Hematopoietic multipotent progenitor cell treated with erythropoietin and hydrocortisone succinate and interleukin-3 and kit ligand, for 17 days (in vitro differentiated cells): ENCODE results near the gene VAC14.

Experiments
- DNase-seq: peaks from one replicate; pipeline ENCODE4 v3.0.0-alpha.2; 2015; ENCODE audit warnings: low spot score

VAC14 gene

DNA sequence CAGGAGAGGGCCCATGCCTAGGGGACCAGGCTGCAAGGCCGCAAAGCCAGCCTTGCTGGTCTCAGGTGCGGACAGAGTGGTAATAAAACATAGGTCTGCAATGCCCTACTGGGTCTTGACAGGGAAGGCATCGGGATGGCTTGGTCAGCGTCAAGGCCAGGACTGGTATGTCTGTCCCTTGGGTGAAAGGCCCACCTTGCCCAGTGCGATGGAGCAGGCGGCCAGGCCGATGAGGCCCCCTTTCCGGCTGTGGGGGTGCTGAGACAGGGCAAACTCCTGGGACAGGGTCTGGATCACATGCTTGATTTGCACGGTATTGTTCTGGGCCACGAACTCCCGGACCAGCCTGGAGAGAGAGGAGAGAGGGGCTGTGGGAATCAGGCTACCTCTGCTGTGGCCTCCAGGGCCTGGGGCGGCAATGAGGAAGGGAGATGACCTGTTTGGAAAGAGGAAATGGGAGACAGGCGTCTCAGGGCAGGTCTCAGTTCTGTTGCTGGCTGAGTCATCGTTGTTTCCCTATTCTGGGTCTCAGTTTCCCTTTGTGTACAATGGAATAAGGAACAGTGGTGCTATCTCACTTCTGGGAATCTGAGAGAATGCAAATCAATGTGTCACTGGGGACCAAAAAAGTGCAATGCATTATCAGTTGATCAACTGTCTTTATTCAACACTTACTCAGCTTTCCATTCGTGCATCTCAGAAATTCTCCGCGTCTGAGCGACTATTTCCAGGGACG, 14.8 kb downstream of the VAC14 start:
- no peak for DNase-seq

DNA sequence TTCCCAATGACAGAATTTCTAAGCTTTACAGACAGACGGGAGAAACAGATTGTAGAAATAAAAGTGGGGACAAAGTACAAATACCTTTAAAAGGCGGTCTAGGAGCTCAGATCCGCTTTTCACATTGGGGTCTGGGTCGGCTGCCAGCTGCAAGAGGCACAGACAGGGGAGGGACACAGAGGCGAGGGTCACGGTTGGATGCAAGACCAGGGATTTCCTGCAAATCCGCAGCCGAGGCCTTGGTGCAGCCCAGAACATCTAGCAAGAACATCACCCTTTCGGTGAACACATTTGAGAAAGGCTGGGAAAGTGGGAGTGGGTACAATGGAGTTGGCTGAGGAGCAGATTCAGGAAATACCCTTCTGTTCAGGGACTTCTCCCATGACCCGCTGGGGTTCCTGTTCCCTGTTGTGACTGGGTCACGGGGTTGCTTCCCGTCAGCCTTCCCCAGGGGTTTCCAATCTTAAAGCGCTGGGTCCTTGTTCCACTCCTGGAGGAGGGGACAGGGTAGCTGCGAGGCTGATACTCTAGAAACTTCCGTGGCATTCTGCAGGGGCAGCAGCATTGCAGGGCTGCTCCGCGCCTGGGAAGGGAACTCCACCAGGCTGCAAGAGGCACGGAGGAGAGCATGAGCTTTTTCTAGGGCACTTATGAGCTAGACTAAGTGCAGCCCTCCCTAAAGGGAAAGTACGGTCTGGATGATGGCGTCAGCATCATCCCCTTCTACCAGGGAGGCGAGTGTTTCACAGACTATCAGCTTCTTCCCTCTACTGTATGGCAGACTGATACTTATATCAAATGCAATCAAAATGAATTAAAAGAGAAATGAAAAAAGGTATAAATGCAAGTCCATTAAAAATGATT, 16.0 kb downstream of the VAC14 start:
- DNase-seq, result no peak

DNA sequence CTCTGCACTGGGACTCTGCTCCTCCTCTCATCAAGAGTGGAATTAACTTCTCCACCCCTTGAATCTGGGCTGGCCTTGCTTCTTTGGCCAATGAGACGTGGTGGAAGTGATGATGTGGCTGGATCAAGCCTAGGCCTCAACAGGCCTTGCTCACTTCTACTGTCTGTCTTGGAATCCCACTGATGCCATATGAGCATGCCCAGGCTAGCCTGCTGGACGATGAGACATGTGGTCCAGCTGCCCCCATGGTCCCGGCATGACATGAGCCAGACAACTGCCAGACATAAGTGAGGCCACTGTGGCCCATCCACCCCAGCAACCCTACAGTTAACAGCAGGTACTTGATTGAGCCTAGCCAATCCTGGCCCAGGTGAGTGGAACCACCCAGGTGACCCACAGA, 18.7 kb downstream of the VAC14 start:
- DNase-seq, result no peak

DNA sequence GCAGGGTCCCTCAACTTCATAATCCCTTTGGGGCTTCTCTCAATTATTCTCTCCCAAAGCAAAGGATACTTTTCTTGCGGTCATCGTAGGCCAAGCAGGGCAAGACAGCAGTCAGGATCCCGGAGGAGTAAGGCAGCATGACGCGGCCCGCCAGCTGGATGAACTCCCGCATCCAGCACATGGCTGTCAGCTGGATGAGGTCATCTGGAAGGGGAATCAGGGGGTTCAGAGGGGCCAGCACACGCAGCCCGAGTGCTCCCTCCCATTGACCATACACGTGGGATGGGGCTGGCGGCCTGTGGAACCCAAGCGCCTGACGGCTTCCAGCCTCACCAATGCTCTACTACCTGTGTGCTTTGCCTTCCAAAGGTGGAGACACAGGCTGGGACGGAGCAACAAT, 19.2 kb downstream of the VAC14 start:
- DNase-seq, result no peak

DNA sequence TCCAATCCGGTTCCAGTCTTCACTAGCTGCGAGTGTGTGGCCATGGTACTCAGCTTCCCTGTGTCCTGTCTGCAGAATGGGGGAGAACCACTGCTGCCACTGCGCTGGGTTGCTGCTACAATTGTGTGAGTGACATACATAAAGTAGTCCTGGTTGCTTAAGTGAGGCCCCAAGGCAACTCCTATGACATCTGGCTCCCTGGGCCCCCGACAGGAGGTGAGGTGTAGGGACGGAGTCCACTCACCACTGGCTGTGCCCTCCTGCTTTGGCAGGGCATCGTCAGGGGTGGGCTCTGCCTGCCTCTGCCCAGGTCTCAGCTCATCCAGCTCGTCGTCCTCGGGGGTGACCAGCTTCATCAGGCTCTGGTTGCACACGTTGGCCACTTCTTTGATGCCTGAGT, 20.4 kb downstream of the VAC14 start:
- DNase-seq, result no peak

DNA sequence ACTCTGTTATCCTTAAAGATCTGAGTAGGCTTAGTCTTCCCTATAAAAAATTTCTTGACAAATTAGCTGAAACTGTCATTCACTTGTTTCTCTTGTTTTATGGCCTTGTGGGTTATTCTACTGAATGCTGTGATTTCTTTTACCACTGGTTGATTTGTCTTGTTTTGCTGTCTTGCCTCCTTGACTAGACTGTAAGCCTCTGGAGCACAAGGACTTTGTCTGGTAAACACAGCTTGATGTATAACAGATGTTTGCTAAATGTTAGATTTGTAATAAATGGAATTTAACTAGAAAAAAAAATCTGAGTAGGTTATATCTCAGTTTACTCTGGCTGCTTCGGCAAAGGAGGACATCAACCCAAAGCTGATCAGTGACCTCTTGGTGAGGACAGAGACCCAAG, 21.6 kb downstream of the VAC14 start:
- no peak for DNase-seq

DNA sequence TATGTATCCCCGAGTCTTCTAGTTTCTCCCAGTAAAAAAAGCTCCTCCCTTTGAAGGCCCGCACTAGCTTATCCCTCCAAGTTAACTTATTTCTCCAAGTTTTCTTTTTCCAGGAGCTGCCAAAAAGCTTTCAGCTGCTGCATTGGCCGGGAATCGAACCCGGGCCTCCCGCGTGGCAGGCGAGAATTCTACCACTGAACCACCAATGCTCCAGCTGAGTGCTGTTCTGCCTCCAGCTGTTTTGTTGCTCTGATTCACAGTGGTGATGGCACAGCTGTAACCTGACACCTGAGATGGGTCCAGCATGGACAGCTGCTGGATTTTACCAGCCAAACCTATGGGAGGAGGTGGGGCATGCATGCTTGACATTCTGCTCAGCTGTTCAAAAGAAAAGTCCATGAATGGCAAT, 22.1 kb downstream of the VAC14 start:
- DNase-seq, result no peak

DNA sequence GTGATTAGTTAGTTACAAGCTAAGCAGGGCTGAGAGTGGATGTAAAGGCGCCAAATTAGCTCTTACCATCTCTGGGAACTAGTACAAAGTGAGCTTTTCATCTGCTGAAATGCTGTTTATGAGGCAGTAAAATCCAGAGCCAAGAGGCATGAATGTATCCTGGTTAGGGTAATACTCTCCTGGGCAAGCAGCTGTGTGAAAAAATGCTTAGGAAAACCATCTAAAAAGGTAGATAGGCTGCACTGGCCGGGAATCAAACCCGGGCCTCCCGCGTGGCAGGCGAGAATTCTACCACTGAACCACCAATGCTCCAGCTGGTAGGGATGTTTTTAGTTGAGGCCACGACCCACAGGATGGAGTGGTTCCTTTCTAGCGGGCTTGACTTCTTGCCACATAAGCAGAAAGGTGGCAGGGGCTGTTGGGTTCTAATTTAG, 23.0 kb downstream of the VAC14 start:
- no peak for DNase-seq

DNA sequence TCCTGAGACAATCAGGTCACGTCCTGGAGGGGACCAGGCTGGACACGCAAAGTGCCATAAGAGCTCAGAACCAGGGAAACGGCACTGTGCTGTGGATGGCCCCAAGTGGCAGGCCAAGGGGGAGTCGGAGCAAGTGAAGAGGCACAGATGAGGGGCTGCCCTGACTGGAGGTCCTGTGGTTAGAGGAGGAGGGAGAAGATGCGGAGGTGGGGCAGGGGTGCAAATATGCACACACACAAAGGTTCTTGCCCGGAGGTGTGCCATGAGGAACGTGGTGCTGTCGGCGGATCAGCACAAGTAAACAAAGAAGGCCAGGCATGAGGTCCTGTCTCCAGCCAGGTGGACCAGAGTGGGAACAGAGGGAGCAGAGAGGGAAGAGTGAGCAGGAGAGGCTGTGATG, 23.5 kb downstream of the VAC14 start:
- DNase-seq, result no peak

DNA sequence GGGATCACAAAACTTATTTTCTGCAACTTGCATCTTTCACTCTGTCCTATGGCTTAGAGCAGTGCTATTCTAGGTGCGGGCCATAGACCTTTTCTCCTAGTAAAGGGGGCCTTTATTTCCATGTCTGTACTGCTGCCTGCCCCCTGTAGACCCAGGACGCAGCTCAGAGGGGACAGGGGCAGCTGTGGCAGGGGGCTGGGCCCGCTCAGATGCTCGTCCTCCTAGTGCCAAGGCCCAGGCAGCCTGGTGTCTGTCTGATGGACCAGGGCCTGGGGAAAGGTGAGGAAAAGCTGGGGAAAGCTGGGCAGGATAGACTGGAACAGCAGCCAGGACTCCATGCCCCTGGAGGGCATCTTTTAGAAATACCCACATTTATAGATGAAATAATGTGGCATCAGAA, 25.6 kb downstream of the VAC14 start:
- DNase-seq, result no peak

DNA sequence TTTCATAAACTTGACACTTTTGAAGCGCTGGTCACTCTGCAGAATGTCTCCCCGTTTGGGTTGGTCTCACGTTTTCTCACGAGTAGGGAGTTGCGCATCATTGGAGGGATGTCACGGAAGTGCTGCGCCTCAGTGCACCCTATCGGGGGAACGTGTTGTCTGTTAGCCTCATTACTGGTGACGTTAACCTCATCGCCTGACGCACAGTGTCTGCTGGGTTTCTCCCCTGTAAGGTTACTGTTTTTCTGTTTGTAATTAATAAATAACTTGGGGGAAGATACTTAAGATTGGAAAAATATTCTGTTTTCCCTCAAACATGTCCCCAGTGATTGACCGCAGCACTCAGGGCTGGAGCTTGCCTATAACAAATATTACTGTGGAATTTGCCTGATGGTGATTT, 26.7 kb downstream of the VAC14 start:
- DNase-seq, result no peak

DNA sequence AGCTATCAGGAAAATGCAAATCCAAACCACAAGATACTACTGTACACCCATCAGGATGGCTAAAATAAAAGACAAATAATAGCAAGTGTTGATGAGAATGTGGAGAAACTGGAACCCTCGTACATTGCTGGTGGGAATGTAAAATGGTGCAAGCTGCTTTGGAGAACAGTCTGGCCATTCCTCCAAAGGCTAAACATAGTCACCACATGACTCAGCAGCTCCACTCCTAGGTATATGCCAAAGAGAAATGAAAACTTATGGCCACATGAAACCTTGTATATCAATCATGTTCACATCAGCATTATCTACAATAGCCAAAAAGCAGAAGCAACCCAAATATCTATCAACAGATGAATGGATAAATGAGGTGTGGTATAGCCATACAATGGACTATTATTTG, 28.5 kb downstream of the VAC14 start:
- no peak for DNase-seq

DNA sequence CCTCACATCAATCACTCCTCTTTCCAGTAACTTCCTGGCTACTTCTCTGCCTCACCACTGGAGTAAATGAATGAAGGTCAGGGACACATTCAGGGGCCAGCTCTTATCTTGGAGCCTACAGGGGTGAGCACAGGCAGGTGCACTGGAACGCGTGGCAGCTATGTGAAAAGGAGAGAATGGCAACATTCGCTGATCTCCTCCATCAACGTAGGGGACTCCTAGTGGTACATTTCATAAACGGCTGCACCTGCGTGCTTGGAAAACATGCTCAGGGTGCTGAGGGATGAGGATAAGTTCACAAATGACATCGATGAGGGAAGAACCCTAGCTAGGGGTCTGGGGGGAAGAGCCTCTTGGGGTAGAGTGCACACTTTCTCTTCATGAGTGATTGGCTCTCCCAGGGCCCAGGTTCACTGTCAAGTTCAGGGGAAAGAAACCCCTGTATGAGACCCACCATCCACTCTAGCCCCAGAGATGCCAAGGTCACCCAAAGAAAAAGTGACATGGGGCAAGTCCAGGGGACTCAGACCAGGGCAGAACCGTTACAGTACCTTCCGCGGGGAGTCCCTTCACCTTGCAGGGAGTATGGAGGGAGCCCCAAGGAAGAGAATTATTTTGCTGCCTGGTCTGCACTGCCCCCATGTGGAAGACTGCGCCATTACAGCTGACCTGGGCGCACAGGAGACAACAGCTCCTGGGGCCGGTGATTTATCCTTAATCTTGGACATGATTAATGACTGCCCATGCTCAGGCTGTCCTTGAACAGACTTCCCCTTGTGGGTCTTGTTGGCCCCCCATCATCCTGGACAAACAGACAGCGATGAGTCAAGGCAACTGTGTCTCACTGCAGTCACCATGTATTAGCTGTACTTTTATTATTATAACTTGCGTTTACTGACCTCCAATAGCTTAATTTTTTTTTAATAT, 30.1 kb downstream of the VAC14 start:
- DNase-seq, result peak; percentile 84

DNA sequence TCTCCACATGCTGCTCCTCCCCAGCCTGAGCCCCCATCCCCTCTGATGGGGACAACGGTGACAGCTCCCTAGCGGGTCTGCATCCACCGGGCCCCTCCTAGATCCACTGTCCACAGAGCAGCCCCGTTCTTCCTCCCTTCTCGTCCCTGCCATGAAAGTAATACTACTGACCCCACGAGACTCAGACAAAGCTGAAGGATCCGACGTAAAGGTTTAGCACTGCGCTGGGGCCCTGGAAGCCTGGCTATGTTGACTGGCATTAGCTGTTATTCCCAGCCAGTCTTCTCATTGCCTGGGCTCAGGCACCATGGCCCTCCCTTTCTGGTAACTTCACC, 30.7 kb downstream of the VAC14 start:
- no peak for DNase-seq

DNA sequence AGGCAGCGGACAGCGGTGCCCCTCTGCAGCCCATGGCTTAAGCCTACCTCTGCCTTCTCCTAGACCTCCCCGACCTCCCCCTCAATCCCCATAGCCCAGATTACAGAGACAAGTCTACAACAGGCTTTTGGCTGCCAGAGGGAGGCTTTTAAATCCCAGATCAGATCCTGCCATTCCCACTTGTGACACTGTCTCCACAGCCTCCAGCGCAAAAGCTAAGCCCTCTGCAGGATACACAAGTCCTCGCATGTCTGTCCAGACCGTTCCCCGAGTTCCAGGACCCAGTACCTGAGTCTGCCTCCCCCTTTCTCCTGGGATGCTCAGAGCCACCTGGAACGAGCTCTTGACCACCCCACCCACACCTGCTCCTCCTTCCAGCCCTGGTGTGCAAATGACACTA, 31.2 kb downstream of the VAC14 start:
- DNase-seq, result no peak

DNA sequence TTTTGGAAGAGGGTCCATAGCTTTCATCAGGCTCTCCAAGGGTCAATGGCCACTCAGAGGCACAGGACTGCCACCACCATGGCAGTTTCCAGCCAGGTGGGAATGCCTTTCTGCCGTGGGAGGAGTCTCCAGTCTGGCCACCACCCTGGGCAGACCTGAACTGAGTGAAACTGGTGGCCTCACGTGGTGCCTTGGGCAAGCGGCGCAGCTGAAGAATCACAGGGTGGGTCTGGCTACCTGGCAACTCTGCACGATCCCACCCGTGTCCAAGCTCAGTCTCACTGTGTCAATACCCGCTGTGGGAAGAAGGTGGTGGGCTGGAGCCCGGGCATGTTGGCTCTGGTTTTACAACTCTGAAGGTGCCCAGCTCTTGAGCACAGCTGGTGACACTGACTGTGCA, 31.8 kb downstream of the VAC14 start:
- DNase-seq, result no peak

DNA sequence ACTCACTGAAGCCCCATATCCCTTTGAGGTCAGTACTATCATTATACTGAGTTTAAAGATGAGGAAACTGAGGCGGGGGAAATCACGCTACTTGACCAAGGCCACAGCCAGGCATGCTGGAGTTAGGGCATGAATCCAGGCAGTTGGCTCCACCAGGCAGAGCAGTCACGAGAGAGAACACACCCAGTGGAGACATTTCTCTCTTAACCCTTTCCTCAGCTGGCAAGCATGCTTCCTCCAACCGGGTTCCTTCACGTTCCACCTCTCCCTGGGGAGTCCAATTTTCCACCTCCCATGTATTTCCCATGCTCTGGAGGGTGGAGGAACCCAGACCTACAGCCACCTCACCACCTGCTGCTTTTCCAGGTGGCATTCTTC, 32.8 kb downstream of the VAC14 start:
- DNase-seq, result no peak

DNA sequence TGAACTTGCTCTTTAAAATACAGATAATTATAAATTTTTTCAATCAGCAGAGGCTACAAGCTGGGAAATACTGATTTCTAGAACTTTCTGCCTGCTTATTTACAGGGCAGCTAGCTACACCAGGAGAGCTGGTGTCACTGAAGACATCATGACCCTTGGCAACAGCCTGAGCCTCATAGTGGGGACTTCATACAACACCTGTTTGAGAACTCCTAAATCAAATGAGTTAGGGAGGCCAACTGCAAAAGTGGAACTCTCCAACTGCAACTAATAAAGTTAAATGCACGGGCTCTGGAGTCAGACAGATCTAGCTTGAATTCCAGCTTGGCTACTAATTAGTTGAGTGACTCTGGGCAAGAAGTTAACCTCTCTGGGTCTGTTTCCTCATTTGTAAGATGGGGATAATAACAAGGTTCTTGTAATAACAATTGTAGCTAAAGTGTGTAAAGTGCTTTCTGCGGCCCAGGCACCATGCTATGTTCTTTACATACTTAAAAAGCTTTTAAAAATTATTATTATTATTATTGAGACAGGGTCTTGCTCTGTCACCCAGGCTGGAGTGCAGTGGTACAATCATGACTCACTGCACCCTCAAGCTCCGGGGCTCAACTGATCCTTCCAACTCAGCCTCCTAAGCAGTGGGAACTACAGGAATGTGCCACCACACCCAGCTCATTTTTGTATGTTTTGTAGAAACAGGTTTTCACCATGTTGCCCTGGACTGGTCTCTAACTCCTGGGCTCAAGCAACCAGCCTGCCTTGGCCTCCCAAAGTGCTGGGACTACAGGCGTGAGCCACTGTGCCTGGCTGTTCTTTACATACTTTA, 33.4 kb downstream of the VAC14 start:
- no peak for DNase-seq

DNA sequence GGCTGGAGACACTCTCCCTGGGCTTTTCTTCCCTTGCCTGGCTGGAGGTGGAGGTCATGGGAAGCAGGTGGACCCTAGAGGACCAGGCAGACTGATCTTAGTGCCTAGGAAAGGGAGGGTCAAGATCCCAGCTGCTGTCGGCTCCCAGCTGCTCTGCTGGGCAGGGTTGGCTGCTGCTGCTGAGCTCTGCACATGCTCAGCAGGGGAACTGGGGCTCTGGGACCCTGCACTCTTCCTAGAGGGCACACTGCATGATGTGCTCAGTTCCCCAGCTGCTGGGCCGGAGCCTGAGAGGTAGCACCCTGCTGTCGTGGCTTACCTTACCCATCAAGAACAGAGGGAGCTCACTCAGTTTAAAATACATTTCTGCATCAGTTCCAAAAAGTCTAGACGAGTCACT, 34.3 kb downstream of the VAC14 start:
- no peak for DNase-seq

DNA sequence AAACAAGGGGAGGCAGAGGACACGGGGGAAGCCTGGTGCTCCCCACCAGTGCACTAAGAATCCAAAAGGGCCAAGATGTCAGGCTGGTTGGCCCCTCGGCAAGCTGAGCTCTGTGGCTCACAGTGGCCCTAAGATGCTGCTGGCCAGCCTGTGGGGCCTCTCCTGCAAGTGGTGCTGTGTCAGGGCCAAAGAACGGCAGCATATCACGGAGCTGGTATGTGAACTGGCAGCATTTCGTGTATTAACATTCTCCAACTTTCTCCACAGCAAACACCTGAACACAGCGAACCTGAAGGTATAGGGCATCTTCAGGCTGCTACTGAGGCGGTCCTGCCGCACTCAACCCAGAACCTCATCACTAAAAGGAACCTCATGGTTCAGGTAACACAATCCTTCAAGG, 34.8 kb downstream of the VAC14 start:
- no peak for DNase-seq

DNA sequence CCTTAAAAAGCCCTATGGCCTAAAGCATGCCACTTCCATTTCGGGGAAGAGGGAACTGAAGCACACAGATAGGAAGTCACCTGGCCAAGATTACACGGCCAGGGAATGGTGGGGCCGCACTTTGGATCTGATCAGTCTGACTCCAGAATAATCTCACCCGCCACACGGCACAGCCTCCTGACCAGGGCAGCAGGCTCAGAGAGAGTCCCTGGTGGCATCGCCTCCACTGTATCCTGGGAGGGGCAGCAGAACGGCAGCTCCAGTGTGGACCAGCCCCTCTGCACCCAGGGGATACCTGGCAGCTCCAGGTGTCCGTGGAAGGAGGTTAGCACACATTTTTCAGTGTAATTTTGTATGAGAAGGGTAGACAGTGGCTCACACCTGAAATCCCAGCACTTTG, 35.5 kb downstream of the VAC14 start:
- DNase-seq, result no peak

DNA sequence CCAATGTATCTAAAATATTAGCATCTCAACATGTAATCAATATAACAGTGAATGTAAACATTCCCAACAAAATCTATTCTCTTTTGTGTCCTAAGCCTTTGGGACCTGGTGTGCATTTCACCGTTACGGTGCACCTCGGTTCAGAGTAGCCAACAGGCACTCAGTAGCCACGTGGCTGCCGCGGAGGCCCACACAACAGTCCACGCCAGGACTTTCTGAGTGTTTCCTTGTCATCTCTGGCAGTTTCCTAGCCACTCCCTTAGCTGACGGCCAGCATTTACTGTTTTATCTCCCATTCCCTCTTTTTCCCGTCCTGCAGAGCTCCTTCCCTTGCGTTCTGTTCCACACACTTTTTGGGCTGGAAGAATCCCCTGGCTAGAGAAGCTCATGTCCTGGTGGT, 36.3 kb downstream of the VAC14 start:
- no peak for DNase-seq
